Measurements from ENCODE around the gene METTL2A.
"Not testable (repeated sequence)": the region's sequence is repeated elsewhere in the genome, so short reads cannot be mapped to it uniquely, and the experiment has no call there.

Gene METTL2A

DNA sequence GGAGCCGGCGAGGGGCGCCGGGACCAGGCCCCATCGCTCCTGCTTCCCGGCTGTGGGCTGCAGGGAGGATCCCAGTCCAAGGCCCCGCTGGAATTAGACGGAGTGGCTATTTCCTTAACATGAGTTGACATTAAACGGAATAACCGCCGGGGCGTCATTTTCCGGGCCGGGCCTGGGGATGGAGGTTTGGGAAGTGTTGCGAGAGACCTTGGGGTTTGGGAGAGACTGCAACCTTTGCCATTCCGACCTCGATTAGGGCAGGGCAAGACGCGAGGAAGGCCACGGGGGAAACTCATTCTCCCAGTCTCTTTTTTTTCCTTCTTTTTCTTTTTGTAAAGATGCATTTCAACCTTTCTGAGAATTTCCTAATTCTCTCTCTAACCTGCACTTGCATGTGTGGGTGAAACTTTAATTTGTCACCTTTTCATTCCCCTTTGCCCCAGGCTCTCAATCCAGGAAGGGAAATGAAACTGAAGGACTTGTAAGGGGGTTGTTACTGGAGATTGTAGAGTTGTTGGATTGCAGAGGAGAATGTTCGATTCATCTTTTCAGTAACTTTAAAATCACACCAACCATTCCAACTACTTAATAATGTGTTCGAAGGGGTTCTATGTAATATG, 56.1 kb downstream of the METTL2A start:
- Histone ChIP-seq H3K27ac (ENCODE audit: low read depth, low read length) (peak overlapping the region; percentile 62), H3K18ac (ENCODE audit: low read length) (peak overlapping the region; percentile 99), H3K56ac (ENCODE audit: low read length) (peak overlapping the region; percentile 81), H3K4me2 (ENCODE audit: low read length) (peak overlapping the region; percentile 40), H3K4me3 (ENCODE audit: low read length) (peak overlapping the region; percentile 58), H3K79me2 (ENCODE audit: control insufficient read depth, insufficient read depth, low read length) (peaks cover 11% of the 10 kb centered on the region), H3K4ac (ENCODE audit: low read depth, low read length) (peak overlapping the region; percentile 62), H3K9ac (ENCODE audit: low read length) (peak overlapping the region; percentile 80)
- no CpG with 5 or more reads among the region's 22 CpGs for WGBS (ENCODE audit: extremely low coverage, insufficient coverage, low lambda C conversion rate)
- not testable (repeated sequence) for H3K4me1 ChIP-seq (ENCODE audit: control insufficient read depth, low read depth, low read length); H3K27me3 ChIP-seq (ENCODE audit: insufficient read depth, low read length, poor library complexity); H4K5ac ChIP-seq (ENCODE audit: low read length); H3K79me1 ChIP-seq (ENCODE audit: low read length); H2BK120ac ChIP-seq (ENCODE audit: low read depth, low read length); H2BK15ac ChIP-seq (replicated peaks; ENCODE audit: low read depth); H4K8ac ChIP-seq (ENCODE audit: low read depth, low read length); H2AK5ac ChIP-seq (ENCODE audit: low read length); H2BK5ac ChIP-seq (ENCODE audit: low read length); H3K36me3 ChIP-seq (ENCODE audit: control insufficient read depth, insufficient read depth, low read length); H3K23ac ChIP-seq (ENCODE audit: low read length)
- peak; percentile 45 for DNase-seq

DNA sequence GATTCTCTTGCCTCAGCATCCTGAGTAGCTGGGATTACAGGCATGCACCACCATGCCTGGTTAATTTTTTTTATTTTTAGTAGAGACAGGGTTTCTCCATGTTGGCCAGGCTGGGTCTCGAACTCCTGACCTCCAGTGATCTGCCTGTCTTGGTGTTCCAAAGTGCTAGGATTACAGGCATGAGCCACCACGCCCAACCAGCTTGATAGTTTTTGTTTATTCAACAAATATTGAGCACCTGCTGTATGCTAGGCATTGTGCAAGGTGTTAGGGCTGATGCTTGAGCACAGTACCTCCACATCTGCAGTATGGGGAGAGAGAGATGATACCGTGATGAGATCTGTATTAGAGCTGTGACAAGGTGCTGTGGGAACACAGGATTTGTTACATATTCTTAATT, 58.9 kb downstream of the METTL2A start:
- not testable (repeated sequence) for H3K4me2 ChIP-seq (ENCODE audit: low read length); H2BK15ac ChIP-seq (replicated peaks; ENCODE audit: low read depth); H3K23ac ChIP-seq (ENCODE audit: low read length); H3K27me3 ChIP-seq (ENCODE audit: insufficient read depth, low read length, poor library complexity); H2AK5ac ChIP-seq (ENCODE audit: low read length); DNase-seq; H3K36me3 ChIP-seq (ENCODE audit: control insufficient read depth, insufficient read depth, low read length); H3K4me1 ChIP-seq (ENCODE audit: control insufficient read depth, low read depth, low read length); H2BK120ac ChIP-seq (ENCODE audit: low read depth, low read length); H3K79me1 ChIP-seq (ENCODE audit: low read length); H3K4ac ChIP-seq (ENCODE audit: low read depth, low read length); H3K4me3 ChIP-seq (ENCODE audit: low read length); H3K56ac ChIP-seq (ENCODE audit: low read length); H2BK5ac ChIP-seq (ENCODE audit: low read length); H4K5ac ChIP-seq (ENCODE audit: low read length); H3K18ac ChIP-seq (ENCODE audit: low read length); H3K9ac ChIP-seq (ENCODE audit: low read length); H3K27ac ChIP-seq (ENCODE audit: low read depth, low read length); H4K8ac ChIP-seq (ENCODE audit: low read depth, low read length)
- whole genome bisulfite sequencing (ENCODE audit: extremely low coverage, insufficient coverage, low lambda C conversion rate) = no CpG with 5 or more reads among the region's 3 CpGs
- H3K79me2 ChIP-seq (ENCODE audit: control insufficient read depth, insufficient read depth, low read length) = peaks cover 19% of the 10 kb centered on the region

DNA sequence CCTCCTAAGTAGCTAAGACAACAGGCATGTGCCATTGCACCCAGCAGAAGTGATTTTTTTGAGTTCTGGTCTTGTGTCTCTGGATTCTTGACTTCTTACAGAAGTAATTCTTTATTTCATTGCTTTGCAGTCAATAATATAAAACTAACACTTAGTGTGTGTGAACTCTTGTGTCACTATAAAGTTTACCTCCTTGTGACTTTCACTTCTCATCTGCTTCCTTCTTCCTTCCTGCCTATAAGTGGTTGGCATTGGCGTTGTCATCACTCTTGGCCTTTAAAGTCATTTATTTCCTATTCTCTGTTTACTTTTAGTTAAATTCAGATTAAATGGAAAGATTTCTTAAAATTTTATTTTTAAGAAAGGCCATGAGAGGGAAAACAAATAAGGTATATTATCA, 67.3 kb downstream of the METTL2A start:
- H4K5ac ChIP-seq (ENCODE audit: low read length); H3K27ac ChIP-seq (ENCODE audit: low read depth, low read length); H2BK120ac ChIP-seq (ENCODE audit: low read depth, low read length); H3K4me1 ChIP-seq (ENCODE audit: control insufficient read depth, low read depth, low read length); H3K79me1 ChIP-seq (ENCODE audit: low read length); H3K4me2 ChIP-seq (ENCODE audit: low read length); H3K56ac ChIP-seq (ENCODE audit: low read length); H2AK5ac ChIP-seq (ENCODE audit: low read length); H2BK5ac ChIP-seq (ENCODE audit: low read length); H3K36me3 ChIP-seq (ENCODE audit: control insufficient read depth, insufficient read depth, low read length); H3K9ac ChIP-seq (ENCODE audit: low read length); H3K23ac ChIP-seq (ENCODE audit: low read length); H3K4me3 ChIP-seq (ENCODE audit: low read length); H3K4ac ChIP-seq (ENCODE audit: low read depth, low read length); H2BK15ac ChIP-seq (replicated peaks; ENCODE audit: low read depth); H4K8ac ChIP-seq (ENCODE audit: low read depth, low read length); DNase-seq; H3K27me3 ChIP-seq (ENCODE audit: insufficient read depth, low read length, poor library complexity); H3K18ac ChIP-seq (ENCODE audit: low read length): not testable (repeated sequence)
- H3K79me2 ChIP-seq (ENCODE audit: control insufficient read depth, insufficient read depth, low read length) = peaks cover 18% of the 10 kb centered on the region
- WGBS (ENCODE audit: extremely low coverage, insufficient coverage, low lambda C conversion rate) = no CpG with 5 or more reads among the region's 1 CpG

DNA sequence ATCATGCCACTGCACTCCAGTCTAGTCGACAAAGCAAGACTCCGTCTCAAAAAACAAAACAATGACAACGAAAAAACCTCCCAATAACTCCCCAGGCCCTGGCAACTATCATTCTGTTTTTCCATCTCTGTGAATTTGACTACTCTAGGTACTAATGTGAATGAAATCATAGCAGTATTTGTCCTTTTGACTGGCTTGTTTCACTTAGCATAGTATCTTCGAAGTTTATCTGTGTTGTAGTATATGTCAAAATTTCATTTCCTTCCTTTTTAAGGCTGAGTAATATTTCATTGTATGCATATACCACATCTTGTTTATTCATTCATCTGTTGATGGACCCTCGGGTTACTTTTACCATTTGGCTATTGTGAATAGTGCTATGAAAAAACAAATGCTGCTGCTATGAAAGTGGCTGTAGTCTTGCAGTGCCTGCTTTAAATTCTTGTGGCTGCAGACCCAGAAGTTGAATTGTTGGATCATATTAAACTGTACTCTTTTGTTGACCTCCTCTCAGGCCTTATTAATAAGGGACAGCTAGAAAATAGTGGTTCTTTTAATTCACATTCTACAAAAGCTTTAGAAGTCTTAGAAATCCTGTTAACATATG, 69.5 kb downstream of the METTL2A start:
- not testable (repeated sequence) for H2AK5ac ChIP-seq (ENCODE audit: low read length); DNase-seq; H2BK15ac ChIP-seq (replicated peaks; ENCODE audit: low read depth); H3K56ac ChIP-seq (ENCODE audit: low read length); H2BK120ac ChIP-seq (ENCODE audit: low read depth, low read length); H2BK5ac ChIP-seq (ENCODE audit: low read length); H3K27me3 ChIP-seq (ENCODE audit: insufficient read depth, low read length, poor library complexity); H3K18ac ChIP-seq (ENCODE audit: low read length); H4K5ac ChIP-seq (ENCODE audit: low read length); H3K9ac ChIP-seq (ENCODE audit: low read length); H3K4me1 ChIP-seq (ENCODE audit: control insufficient read depth, low read depth, low read length); H3K4ac ChIP-seq (ENCODE audit: low read depth, low read length); H3K27ac ChIP-seq (ENCODE audit: low read depth, low read length); H3K23ac ChIP-seq (ENCODE audit: low read length); H3K79me1 ChIP-seq (ENCODE audit: low read length); H3K4me2 ChIP-seq (ENCODE audit: low read length); H4K8ac ChIP-seq (ENCODE audit: low read depth, low read length); H3K4me3 ChIP-seq (ENCODE audit: low read length); H3K36me3 ChIP-seq (ENCODE audit: control insufficient read depth, insufficient read depth, low read length)
- WGBS (ENCODE audit: extremely low coverage, insufficient coverage, low lambda C conversion rate) = no CpG with 5 or more reads among the region's 5 CpGs
- peaks cover 18% of the 10 kb centered on the region for H3K79me2 ChIP-seq (ENCODE audit: control insufficient read depth, insufficient read depth, low read length)

DNA sequence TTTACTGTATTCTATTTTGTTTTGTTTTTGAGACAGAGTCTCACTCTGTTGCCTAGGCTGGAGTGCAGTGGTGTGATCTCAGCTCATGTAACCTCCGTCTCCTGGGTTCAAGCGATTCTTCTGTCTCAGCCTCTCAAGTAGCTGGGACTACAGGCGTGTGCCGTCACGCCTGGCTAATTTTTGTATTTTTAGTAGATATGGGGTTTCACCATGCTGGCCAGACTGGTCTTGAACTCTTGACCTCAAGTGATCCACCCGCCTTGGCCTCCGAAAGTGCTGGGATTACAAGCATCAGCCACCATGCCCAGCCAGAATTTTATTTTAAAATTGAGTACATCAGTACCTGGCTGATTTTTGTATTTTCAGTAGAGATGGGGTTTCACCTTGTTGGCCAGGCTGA, 70.4 kb downstream of the METTL2A start:
- not testable (repeated sequence) for H3K79me1 ChIP-seq (ENCODE audit: low read length); H3K27me3 ChIP-seq (ENCODE audit: insufficient read depth, low read length, poor library complexity); H3K9ac ChIP-seq (ENCODE audit: low read length); H3K4ac ChIP-seq (ENCODE audit: low read depth, low read length); H4K8ac ChIP-seq (ENCODE audit: low read depth, low read length); H3K23ac ChIP-seq (ENCODE audit: low read length); H3K36me3 ChIP-seq (ENCODE audit: control insufficient read depth, insufficient read depth, low read length); H4K5ac ChIP-seq (ENCODE audit: low read length); H2BK120ac ChIP-seq (ENCODE audit: low read depth, low read length); H3K18ac ChIP-seq (ENCODE audit: low read length); H2BK15ac ChIP-seq (replicated peaks; ENCODE audit: low read depth); H3K27ac ChIP-seq (ENCODE audit: low read depth, low read length); H3K56ac ChIP-seq (ENCODE audit: low read length); H2AK5ac ChIP-seq (ENCODE audit: low read length); H3K4me3 ChIP-seq (ENCODE audit: low read length); H3K4me1 ChIP-seq (ENCODE audit: control insufficient read depth, low read depth, low read length); H3K4me2 ChIP-seq (ENCODE audit: low read length); H2BK5ac ChIP-seq (ENCODE audit: low read length); DNase-seq
- peaks cover 16% of the 10 kb centered on the region for H3K79me2 ChIP-seq (ENCODE audit: control insufficient read depth, insufficient read depth, low read length)
- WGBS (ENCODE audit: extremely low coverage, insufficient coverage, low lambda C conversion rate) = no CpG with 5 or more reads among the region's 7 CpGs

DNA sequence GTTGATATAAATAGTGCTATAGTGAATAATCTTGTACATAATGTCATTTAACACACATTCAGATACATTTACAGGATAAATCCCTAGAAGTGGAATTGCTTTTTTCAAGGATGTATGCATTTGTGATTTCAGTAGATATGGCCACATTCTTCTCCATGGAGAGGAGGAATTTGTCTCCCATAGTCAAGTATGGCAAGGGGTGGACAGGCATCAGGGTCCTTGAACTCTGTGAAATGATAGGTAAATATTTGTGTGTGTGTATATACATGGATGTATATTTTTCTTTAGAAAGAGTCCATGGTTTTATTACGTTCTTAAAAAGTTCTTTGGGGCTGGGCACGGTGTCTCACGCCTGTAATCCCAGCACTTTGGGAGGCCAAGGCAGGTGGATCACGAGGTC, 72.6 kb downstream of the METTL2A start:
- H3K4me3 ChIP-seq (ENCODE audit: low read length); H4K8ac ChIP-seq (ENCODE audit: low read depth, low read length); H2BK5ac ChIP-seq (ENCODE audit: low read length); H3K56ac ChIP-seq (ENCODE audit: low read length); H2AK5ac ChIP-seq (ENCODE audit: low read length); DNase-seq; H3K27ac ChIP-seq (ENCODE audit: low read depth, low read length); H3K18ac ChIP-seq (ENCODE audit: low read length); H2BK120ac ChIP-seq (ENCODE audit: low read depth, low read length); H3K36me3 ChIP-seq (ENCODE audit: control insufficient read depth, insufficient read depth, low read length); H4K5ac ChIP-seq (ENCODE audit: low read length); H2BK15ac ChIP-seq (replicated peaks; ENCODE audit: low read depth); H3K4ac ChIP-seq (ENCODE audit: low read depth, low read length); H3K4me1 ChIP-seq (ENCODE audit: control insufficient read depth, low read depth, low read length); H3K23ac ChIP-seq (ENCODE audit: low read length); H3K27me3 ChIP-seq (ENCODE audit: insufficient read depth, low read length, poor library complexity); H3K9ac ChIP-seq (ENCODE audit: low read length); H3K4me2 ChIP-seq (ENCODE audit: low read length); H3K79me1 ChIP-seq (ENCODE audit: low read length): not testable (repeated sequence)
- no CpG with 5 or more reads among the region's 4 CpGs for WGBS (ENCODE audit: extremely low coverage, insufficient coverage, low lambda C conversion rate)
- H3K79me2 ChIP-seq (ENCODE audit: control insufficient read depth, insufficient read depth, low read length) = peaks cover 12% of the 10 kb centered on the region

All from mesendoderm (in vitro differentiated cells).